Mucosa of rectum (tissue), 2 donors: ENCODE measurements around the gene GSTM2.

ENCODE experiments used
- H3K27ac ChIP-seq, 2 donors: one replicate each; pipeline ENCODE4 v1.7.0; 2013; ENCODE audit warnings: inconsistent platforms in 2 of 2, low read depth in 2 of 2, low read length in 2 of 2
- H3K27me3 ChIP-seq, 2 donors: one replicate each; pipeline ENCODE4 v1.7.0; 2013; ENCODE audit warnings: low read length in 2 of 2; ENCODE audit not compliant: control insufficient read depth in 2 of 2, insufficient read depth in 2 of 2
- H3K36me3 ChIP-seq, 2 donors: one replicate each; pipeline ENCODE4 v1.7.0; 2013; ENCODE audit warnings: low read length in 2 of 2; ENCODE audit not compliant: control insufficient read depth in 2 of 2, insufficient read depth in 2 of 2
- H3K4me1 ChIP-seq, 2 donors: one replicate each; pipeline ENCODE4 v1.7.0; 2013; ENCODE audit warnings: low read length in 2 of 2, mild to moderate bottlenecking in 1 of 2; ENCODE audit not compliant: control insufficient read depth in 2 of 2, insufficient read depth in 2 of 2
- H3K4me3 ChIP-seq, 2 donors: one replicate each; pipeline ENCODE4 v1.7.0; 2013; ENCODE audit warnings: low read length in 2 of 2
- H3K9ac ChIP-seq, 2 donors: one replicate each; pipeline ENCODE4 v1.7.0; 2013; ENCODE audit warnings: low read length in 2 of 2, low read depth in 1 of 2, mild to moderate bottlenecking in 1 of 2
- H3K9me3 ChIP-seq, 2 donors: one replicate each; pipeline ENCODE4 v1.7.0; 2013; ENCODE audit warnings: low read length in 2 of 2; ENCODE audit not compliant: control insufficient read depth in 2 of 2
- donor health status: healthy.
- donor health status: Normal muscosa, but diverticular disease.

GSTM2 gene

DNA sequence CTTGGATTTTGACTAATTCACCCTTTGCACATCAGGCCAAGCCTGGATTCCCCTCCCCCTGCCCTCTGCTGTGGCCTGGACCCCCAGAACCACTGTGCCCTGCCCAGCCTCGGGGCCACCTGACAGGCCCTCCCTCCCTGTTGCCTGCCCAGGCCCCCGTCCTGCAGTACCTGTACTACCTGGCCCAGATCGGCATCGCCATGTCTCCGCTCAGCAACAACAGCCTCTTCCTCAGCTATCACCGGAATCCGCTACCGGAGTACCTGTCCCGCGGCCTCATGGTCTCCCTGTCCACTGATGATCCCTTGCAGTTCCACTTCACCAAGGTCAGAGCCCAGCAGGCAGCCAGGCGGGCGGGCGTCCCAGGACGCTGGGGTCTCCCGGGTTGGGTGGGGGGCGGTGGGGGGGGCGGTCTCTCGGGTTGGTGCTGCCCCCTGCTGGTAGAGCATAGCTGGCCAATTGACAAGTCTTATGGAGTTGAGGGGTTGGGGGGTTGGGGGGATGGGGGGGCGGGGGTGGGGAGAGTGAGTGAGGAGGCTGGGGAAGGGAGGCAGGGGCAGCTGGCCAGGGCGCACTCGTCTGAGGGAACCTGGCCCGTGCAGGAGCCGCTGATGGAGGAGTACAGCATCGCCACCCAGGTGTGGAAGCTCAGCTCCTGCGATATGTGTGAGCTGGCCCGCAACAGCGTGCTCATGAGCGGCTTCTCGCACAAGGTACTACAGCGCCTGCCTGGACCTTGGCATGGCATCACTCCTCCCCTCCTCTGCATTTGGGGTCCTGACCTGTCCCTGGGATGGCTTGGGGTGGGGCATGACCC, 37.6 kb upstream of the GSTM2 start:
- H3K4me1 ChIP-seq: peaks cover 8 to 10% of the 10 kb centered on the region in 2 donors
- no peak overlapping the region for H3K9ac ChIP-seq
- no peaks in the 10 kb centered on the region for H3K9me3 ChIP-seq
- H3K27ac ChIP-seq: no peak overlapping the region
- no peaks in the 10 kb centered on the region for H3K27me3 ChIP-seq
- H3K4me3 ChIP-seq: no peak overlapping the region
- H3K36me3 ChIP-seq: peaks cover 42% of the 10 kb centered on the region in 2 donors

DNA sequence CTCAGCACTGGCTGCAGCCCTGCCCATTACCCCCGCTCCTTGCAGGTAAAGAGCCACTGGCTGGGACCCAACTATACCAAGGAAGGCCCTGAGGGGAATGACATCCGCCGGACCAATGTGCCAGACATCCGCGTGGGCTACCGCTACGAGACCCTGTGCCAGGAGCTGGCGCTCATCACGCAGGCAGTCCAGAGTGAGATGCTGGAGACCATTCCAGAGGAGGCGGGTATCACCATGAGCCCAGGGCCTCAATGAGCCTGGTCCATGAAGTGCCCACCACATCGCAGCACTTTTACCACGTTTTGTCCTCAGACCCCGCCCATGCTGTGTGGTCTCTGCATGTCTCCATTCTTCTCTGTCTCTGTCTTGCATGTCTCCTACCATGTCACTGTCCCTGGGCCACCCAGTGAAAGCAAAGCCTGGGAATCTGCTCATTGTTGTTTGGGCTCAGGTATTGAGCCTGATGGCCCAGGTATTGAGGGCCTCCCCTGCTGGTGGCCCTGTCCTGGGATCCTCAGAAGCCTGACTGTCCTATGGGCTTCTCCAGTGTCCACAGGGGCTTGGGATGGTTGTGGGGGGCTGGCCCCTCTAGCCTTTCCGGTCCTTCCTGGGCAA, 36.9 kb upstream of the GSTM2 start:
- Histone ChIP-seq H3K27ac (no peak overlapping the region), H3K9me3 (no peaks in the 10 kb centered on the region), H3K9ac (no peak overlapping the region), H3K4me3 (no peak overlapping the region), H3K36me3 (peaks cover 42% of the 10 kb centered on the region in 2 donors), H3K4me1 (peaks cover 8 to 10% of the 10 kb centered on the region in 2 donors), H3K27me3 (no peaks in the 10 kb centered on the region)

- Histone ChIP-seq H3K4me3 (no peak overlapping the region), H3K9me3 (no peaks in the 10 kb centered on the region), H3K36me3 (peaks cover 40% of the 10 kb centered on the region in 2 donors), H3K27ac (peak overlapping the region in 1 of 2 donors; percentile 13), H3K27me3 (no peaks in the 10 kb centered on the region), H3K4me1 (peaks cover 8 to 10% of the 10 kb centered on the region in 2 donors), H3K9ac (no peak overlapping the region)
These were observed 36.0 kb upstream of the GSTM2 start for GRCh38 chr1:109631513-109632505.

DNA sequence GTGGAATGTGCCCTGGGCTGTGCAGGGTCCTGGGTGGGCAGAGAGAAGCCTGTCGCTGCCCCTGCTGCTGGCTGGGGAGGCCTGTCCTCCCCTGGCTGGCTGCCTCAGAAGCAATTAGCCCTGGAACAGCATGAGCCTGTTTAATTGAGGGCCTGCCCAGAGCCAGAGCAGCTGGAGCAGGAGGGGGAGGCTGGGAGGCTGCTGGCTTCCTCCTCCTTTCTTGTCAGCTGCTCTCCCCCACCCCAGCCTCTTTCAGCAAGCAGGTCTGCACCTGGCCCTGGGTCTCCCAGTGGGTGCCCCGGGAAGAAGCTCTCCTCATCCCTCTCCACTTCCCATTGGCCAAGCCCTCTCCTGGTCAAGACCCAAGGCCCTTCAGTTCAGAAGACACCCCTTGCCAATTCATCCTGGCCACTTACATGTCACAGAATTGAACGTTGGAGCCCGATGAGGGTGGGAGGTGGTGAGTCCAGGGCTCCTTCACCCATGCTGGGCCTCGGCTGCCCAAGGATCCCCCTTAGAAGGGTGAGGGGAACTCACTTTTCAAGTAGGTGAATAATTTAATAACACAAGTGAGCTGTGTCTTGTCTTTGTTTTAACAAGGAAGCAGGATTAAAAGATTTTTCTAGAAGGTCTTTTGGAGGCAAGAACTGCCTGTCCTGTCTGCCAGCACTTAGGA, 35.0 kb upstream of the GSTM2 start:
- H3K36me3 ChIP-seq: peaks cover 30% of the 10 kb centered on the region in 2 donors
- peak overlapping the region; percentile 16 for H3K27ac ChIP-seq
- no peaks in the 10 kb centered on the region for H3K9me3 ChIP-seq
- no peak overlapping the region for H3K4me3 ChIP-seq
- H3K9ac ChIP-seq: peak overlapping the region in 1 of 2 donors; percentile 10
- no peaks in the 10 kb centered on the region for H3K27me3 ChIP-seq
- H3K4me1 ChIP-seq: peaks cover 8 to 10% of the 10 kb centered on the region in 2 donors

DNA sequence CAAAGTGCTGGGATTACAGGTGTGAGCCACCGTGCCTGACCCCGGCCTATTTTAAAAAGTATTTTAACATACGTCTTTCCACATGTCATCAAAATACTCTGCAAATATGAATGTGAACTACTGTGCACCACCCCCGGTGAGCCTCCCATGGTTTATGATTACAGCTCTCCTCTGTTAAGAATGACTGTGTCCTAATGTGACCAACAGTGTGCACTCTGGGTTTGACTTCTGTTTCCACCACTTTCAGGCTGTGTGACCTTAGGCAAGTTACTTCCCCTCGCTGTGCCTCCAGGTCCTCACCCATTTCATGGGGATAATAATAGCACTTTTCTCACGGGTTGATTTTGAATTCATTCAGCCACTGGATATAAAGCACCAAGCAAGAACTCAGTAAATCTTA, 33.6 kb upstream of the GSTM2 start:
- Histone ChIP-seq H3K36me3 (peaks cover 15 to 17% of the 10 kb centered on the region in 2 donors), H3K4me1 (peaks cover 8 to 10% of the 10 kb centered on the region in 2 donors)

GRCh38 chr1:109634771-109635750, 32.8 kb upstream of the GSTM2 start:
- peaks cover 8 to 10% of the 10 kb centered on the region in 2 donors for H3K4me1 ChIP-seq
- peaks cover 9 to 14% of the 10 kb centered on the region in 2 donors for H3K36me3 ChIP-seq
- no peak overlapping the region for H3K27ac ChIP-seq
- H3K4me3 ChIP-seq: no peak overlapping the region
- H3K9me3 ChIP-seq: no peaks in the 10 kb centered on the region
- H3K9ac ChIP-seq: no peak overlapping the region
- H3K27me3 ChIP-seq: no peaks in the 10 kb centered on the region

More for the DNA sequence above, 33.6 kb upstream of the GSTM2 start:
- Histone ChIP-seq H3K9ac (no peak overlapping the region), H3K27me3 (no peaks in the 10 kb centered on the region), H3K9me3 (no peaks in the 10 kb centered on the region), H3K27ac (no peak overlapping the region), H3K4me3 (no peak overlapping the region)

GRCh38 chr1:109635862-109636200, 32.0 kb upstream of the GSTM2 start:
- H3K27ac ChIP-seq: no peak overlapping the region
- no peak overlapping the region for H3K9ac ChIP-seq
- no peak overlapping the region for H3K4me3 ChIP-seq
- H3K9me3 ChIP-seq: no peaks in the 10 kb centered on the region
- H3K36me3 ChIP-seq: peaks cover 5 to 11% of the 10 kb centered on the region in 2 donors
- H3K4me1 ChIP-seq: peaks cover 8 to 10% of the 10 kb centered on the region in 2 donors
- no peaks in the 10 kb centered on the region for H3K27me3 ChIP-seq

- no peak overlapping the region for H3K27ac ChIP-seq
- no peaks in the 10 kb centered on the region for H3K9me3 ChIP-seq
- H3K9ac ChIP-seq: no peak overlapping the region
- no peaks in the 10 kb centered on the region for H3K27me3 ChIP-seq
- no peak overlapping the region for H3K4me3 ChIP-seq
- peaks cover 0 to 6% of the 10 kb centered on the region in 2 donors for H3K36me3 ChIP-seq
- H3K4me1 ChIP-seq: peaks cover 8 to 10% of the 10 kb centered on the region in 2 donors
These were observed 31.5 kb upstream of the GSTM2 start for GRCh38 chr1:109636201-109636952.
